Ovary (tissue), 9 donors: ENCODE measurements around the gene LSP1. TPM values are rescaled to one million over a fixed set of nuclear protein-coding genes. Genes with fewer than 3 reads are reported as not detected.
"Not testable (repeated sequence)": the region's sequence is repeated elsewhere in the genome, so short reads cannot be mapped to it uniquely, and the experiment has no call there.

Experiments used
- DNase-seq, 5 donors: peaks; one replicate each; pipeline ENCODE4 v3.0.0-alpha.2; 2019 to 2020
- H3K27ac ChIP-seq, 2 donors: fragments of 200-600 bp; one replicate each; pipeline versions ENCODE4 v1.5.1 to v1.8.0; 2019 to 2022
- H3K27me3 ChIP-seq: fragments of 200-600 bp; one replicate; pipeline ENCODE4 v1.8.0; 2022
- H3K36me3 ChIP-seq: fragments of 200-600 bp; sonication (generic); one replicate; pipeline ENCODE4 v1.5.1; 2019
- H3K4me1 ChIP-seq: one replicate; pipeline ENCODE4 v1.8.1; 2013; ENCODE audit warnings: mild to moderate bottlenecking, moderate library complexity; ENCODE audit not compliant: insufficient read depth
- H3K4me3 ChIP-seq: fragments of 200-600 bp; sonication (generic); one replicate; pipeline ENCODE4 v1.5.1; 2017
- H3K9me3 ChIP-seq, 2 donors: fragments of 200-600 bp in 1 of 2; sonication (generic) in 1 of 2; one replicate each; pipeline versions ENCODE4 v1.5.1 to v1.8.1; 2013 to 2019; ENCODE audit warnings: mild to moderate bottlenecking in 1 of 2, moderate library complexity in 1 of 2
- CTCF ChIP-seq, 3 donors: fragments of 450-650 bp in 2 of 3; fragments of 200-600 bp in 1 of 3; IDR thresholded peaks; one replicate each; pipeline versions ENCODE4 v1.5.1 to v1.8.0; 2016 to 2022; ENCODE audit warnings: antibody characterized with exemption in 3 of 3, mild to moderate bottlenecking in 1 of 3
- EP300 ChIP-seq: sonication (generic); formaldehyde crosslinking; IDR thresholded peaks from one replicate; pipeline ENCODE4 v1.6.1; 2017; ENCODE audit warnings: antibody characterized with exemption
- POLR2A ChIP-seq: fragments of 450-650 bp; IDR thresholded peaks from one replicate; pipeline ENCODE4 v1.6.1; 2017; ENCODE audit warnings: antibody characterized with exemption, mild to moderate bottlenecking, moderate library complexity
- WGBS, 3 donors: extraction: QIAGEN DNeasy Blood & Tissue Kit in 1 of 3; methylation state at CpG; one replicate each; pipeline versions ENCODE4 v1.1.5 to v1.1.7; 2013 to 2017; 5-methylcytosine and 5-hydroxymethylcytosine counted together
- intact Hi-C, 4 donors: fragments of 100-400 bp; cut with DNase I; formaldehyde crosslinking; loops; one replicate each; pipeline versions ENCODE4 v1.11.0 to v1.15.1; 2022 to 2023
- polyA plus RNA-seq, 2 donors: library from polyadenylated mRNA; stranded (reverse); fragments of 200-250 nt in 1 of 2; fragments of 350-450 nt in 1 of 2; fragmentation: Illumina TruSeq in 1 of 2; extraction: RNeasy Lipid Tissue Mini Kit (QIAGEN cat#74804) in 1 of 2; gene quantifications; one replicate each; pipeline ENCODE4 v1.2.3, GENCODE V29; 2013 to 2014
- total RNA-seq, 7 donors: library from RNA; depleted of rRNA in 2 of 7; stranded (reverse); fragments of >200 nt in 2 of 7; fragmentation: NEBNext Ultra II Directional in 3 of 7; extraction: Animal tissue kit (Norgen Biotek cat#: 25700) in 3 of 7; gene quantifications; one replicate each; pipeline versions ENCODE4 v1.1.0 to v1.2.4, GENCODE V29; 2016 to 2023
- donor health status: DM: no; HTN: no; CAD: no; lungs with moderate emphysema.
- donor health status: DM: no; HTN: no; CAD: no.
- donor health status: Bipolar disorder and iron deficiency.
- donor health status: DM: yes; HTN: yes; CAD: no.
- donor health status: DM: no; HTN: no; CAD: no.
- donor health status: DM: yes; HTN: yes; CAD: no.

LSP1 gene
- total and polyA plus RNA-seq, 9 donors: 3.5 to 22.0 (median 9.0) TPM

- intact Hi-C loops: no loop called here
- Histone ChIP-seq H3K9me3 (peaks cover 0 to 4% of the 10 kb centered on the region in 2 donors), H3K36me3 (no peaks in the 10 kb centered on the region), H3K4me3 (no peak overlapping the region), H3K27me3 (no peaks in the 10 kb centered on the region), H3K4me1 (no peaks in the 10 kb centered on the region), H3K27ac (no peak overlapping the region)
- no peak for DNase-seq
- TF ChIP-seq CTCF (IDR thresholded peaks at IDR 0.05) (no peak), POLR2A (no peak), EP300 (no peak)
- 33 to 45% (median 36%) methylated on average over 14 of the region's 14 CpGs for WGBS, 3 donors
These were observed 45.5 kb upstream of the LSP1 start for GRCh38 chr11:1807264-1807995.

- Histone ChIP-seq H3K4me1 (no peaks in the 10 kb centered on the region), H3K4me3 (no peak overlapping the region), H3K9me3 (peaks cover 0 to 4% of the 10 kb centered on the region in 2 donors), H3K27ac (no peak overlapping the region), H3K36me3 (no peaks in the 10 kb centered on the region), H3K27me3 (no peaks in the 10 kb centered on the region)
- TF ChIP-seq CTCF (IDR thresholded peaks at IDR 0.05) (no peak), POLR2A (no peak), EP300 (no peak)
- intact Hi-C loops: no loop called here
- no peak for DNase-seq
- WGBS, 3 donors: 67 to 78% (median 69%) methylated on average over 10 of the region's 10 CpGs
These were observed 42.1 kb upstream of the LSP1 start for GRCh38 chr11:1810761-1811160.

GRCh38 chr11:1812274-1812673, 40.6 kb upstream of the LSP1 start:
- Histone ChIP-seq H3K36me3 (no peaks in the 10 kb centered on the region), H3K27ac (no peak overlapping the region), H3K27me3 (no peaks in the 10 kb centered on the region), H3K9me3 (peaks cover 0 to 4% of the 10 kb centered on the region in 2 donors), H3K4me3 (no peak overlapping the region), H3K4me1 (no peaks in the 10 kb centered on the region)
- intact Hi-C loops: no loop called here
- TF ChIP-seq POLR2A (no peak), CTCF (IDR thresholded peaks at IDR 0.05) (no peak), EP300 (no peak)
- 83 to 86% (median 85%) methylated on average over 5 of the region's 5 CpGs for WGBS, 3 donors
- DNase-seq: no peak

GRCh38 chr11:1812801-1813200, 40.1 kb upstream of the LSP1 start:
- Histone ChIP-seq H3K4me1 (no peaks in the 10 kb centered on the region), H3K4me3 (no peak overlapping the region)
- 79 to 95% (median 89%) methylated on average over 15 of the region's 15 CpGs for WGBS, 3 donors

GRCh38 chr11:1813356-1813755, 39.5 kb upstream of the LSP1 start:
- DNase-seq, intact Hi-C loops: not testable (repeated sequence)
- WGBS, 3 donors: 89 to 92% (median 91%) methylated on average over 9 of the region's 9 CpGs

More at GRCh38 chr11:1812801-1813200, 40.1 kb upstream of the LSP1 start:
- no peaks in the 10 kb centered on the region for H3K27me3 ChIP-seq
- peaks cover 0 to 4% of the 10 kb centered on the region in 2 donors for H3K9me3 ChIP-seq
- intact Hi-C loops: no loop called here
- H3K27ac ChIP-seq: no peak overlapping the region
- no peak for TF ChIP-seq POLR2A
- TF ChIP-seq CTCF (IDR thresholded peaks at IDR 0.05): no peak
- no peak for TF ChIP-seq EP300
- no peaks in the 10 kb centered on the region for H3K36me3 ChIP-seq
- no peak for DNase-seq

More at GRCh38 chr11:1813356-1813755, 39.5 kb upstream of the LSP1 start:
- H3K9me3 ChIP-seq, H3K27ac ChIP-seq, H3K27me3 ChIP-seq, H3K4me3 ChIP-seq, H3K4me1 ChIP-seq, H3K36me3 ChIP-seq: not testable (repeated sequence)
